Keratinocyte (primary cell): ENCODE measurements around the gene CRAMP1. TPM values are rescaled to one million over a fixed set of nuclear protein-coding genes. Genes with fewer than 3 reads are reported as not detected.

Experiments used
- DNase-seq: peaks from one replicate; pipeline ENCODE4 v3.0.0-alpha.2; 2011; ENCODE audit warnings: low read depth, missing footprints, low spot score
- FAIRE-seq: peaks from 2 replicates; lab custom pipeline; 2011; peaks lifted over from hg19 to GRCh38; lab: Jason Lieb, UNC
- H2AFZ ChIP-seq: 2 replicates; pipeline ENCODE4 v1.6.0; 2012; ENCODE audit warnings: low read length, control low read depth, inconsistent platforms; ENCODE audit not compliant: control insufficient read depth
- H3K27ac ChIP-seq: 2 replicates; pipeline ENCODE4 v1.5.1; 2011; ENCODE audit warnings: low read length; ENCODE audit not compliant: control insufficient read depth, insufficient read depth
- H3K27me3 ChIP-seq: 3 replicates; pipeline ENCODE4 v1.6.0; 2011; ENCODE audit warnings: low read length; ENCODE audit not compliant: control insufficient read depth, insufficient read depth; ENCODE audit errors: extremely low read depth
- H3K36me3 ChIP-seq, 2 experiments: 2 replicates in 1 of 2; 3 replicates in 1 of 2; pipeline ENCODE4 v1.5.1; 2011; ENCODE audit warnings: low read length in 2 of 2, mild to moderate bottlenecking in 1 of 2; ENCODE audit not compliant: control insufficient read depth in 2 of 2, insufficient read depth in 2 of 2; ENCODE audit errors: extremely low read depth in 1 of 2
- H3K4me1 ChIP-seq: 3 replicates; pipeline ENCODE4 v1.5.1; 2011; ENCODE audit warnings: low read length; ENCODE audit not compliant: control insufficient read depth, insufficient read depth; ENCODE audit errors: extremely low read depth
- H3K4me2 ChIP-seq: 3 replicates; pipeline ENCODE4 v1.6.0; 2011; ENCODE audit warnings: low read depth, low read length; ENCODE audit not compliant: control insufficient read depth, insufficient read depth; ENCODE audit errors: extremely low read depth
- H3K4me3 ChIP-seq, 3 experiments: fragments of 200-600 bp in 1 of 3; sonication (generic) in 1 of 3; 2 replicates in 2 of 3; 3 replicates in 1 of 3; pipeline ENCODE4 v1.5.1; 2011 to 2016; ENCODE audit warnings: low read length in 3 of 3, mild to moderate bottlenecking in 3 of 3, control low read depth in 2 of 3, inconsistent platforms in 1 of 3, low read depth in 1 of 3, mixed read lengths in 1 of 3, mixed run types in 1 of 3, moderate library complexity in 1 of 3; ENCODE audit not compliant: control insufficient read depth in 2 of 3, insufficient read depth in 2 of 3; ENCODE audit errors: extremely low read depth in 1 of 3
- H3K79me2 ChIP-seq: 2 replicates; pipeline ENCODE4 v1.6.0; 2012; ENCODE audit warnings: low read length; ENCODE audit not compliant: control insufficient read depth, insufficient read depth
- H3K9ac ChIP-seq: 3 replicates; pipeline ENCODE4 v1.6.0; 2011; ENCODE audit warnings: low read length; ENCODE audit not compliant: control insufficient read depth, insufficient read depth; ENCODE audit errors: extremely low read depth
- H3K9me1 ChIP-seq: 3 replicates; pipeline ENCODE4 v1.6.0; 2011; ENCODE audit warnings: low read length; ENCODE audit not compliant: control insufficient read depth, insufficient read depth; ENCODE audit errors: extremely low read depth
- H3K9me3 ChIP-seq: 2 replicates; pipeline ENCODE4 v1.5.1; 2012; ENCODE audit warnings: low read depth, low read length; ENCODE audit not compliant: control insufficient read depth
- H4K20me1 ChIP-seq: 3 replicates; pipeline ENCODE4 v1.6.0; 2011; ENCODE audit warnings: low read length; ENCODE audit not compliant: control insufficient read depth, insufficient read depth; ENCODE audit errors: extremely low read depth
- EZH2 ChIP-seq: IDR thresholded peaks from one replicate; pipeline ENCODE4 v1.6.1; 2012; ENCODE audit warnings: inconsistent platforms, mild to moderate bottlenecking, low read length, moderate library complexity
- dilution Hi-C: fragments of 300-500 bp; cut with MboI; formaldehyde crosslinking; loops from one replicate; pipeline ENCODE4 v1.7.0; 2020; ENCODE audit warnings: low sequenced_read_pairs; ENCODE audit not compliant: extremely low pct_ligation_motif_present
- polyA plus RNA-seq, 5 experiments: library from polyadenylated mRNA; depleted of rRNA in 3 of 5; stranded (reverse) in 3 of 5; stranded (forward) in 1 of 5; unstranded in 1 of 5; fragments of >200 nt; gene quantifications; 1 replicate in 1 of 5; 2 replicates in 3 of 5; 3 replicates in 1 of 5; pipeline versions ENCODE4 v1.2.1 to v1.2.3, GENCODE V29; 2011 to 2012; ENCODE audit warnings: missing spikeins in 2 of 5, low read depth in 1 of 5, low replicate concordance in 1 of 5
- TF ChIP-seq, protein P1 (sequence below), 3 experiments: IDR thresholded peaks in 1 of 3; conservative IDR thresholded peaks in 1 of 3; optimal IDR thresholded peaks in 1 of 3; 2 replicates in 2 of 3; 3 replicates in 1 of 3; pipeline versions ENCODE3 to v1.5.1; 2011; ENCODE audit warnings: low read length in 3 of 3, mild to moderate bottlenecking in 3 of 3, moderate library complexity in 2 of 3, control low read depth in 1 of 3, inconsistent platforms in 1 of 3; ENCODE audit not compliant: insufficient read depth in 2 of 3; ENCODE audit errors: extremely low read depth in 1 of 3

The CRAMP1 gene
- polyA plus RNA-seq, 1 donor (not counting 4 experiments of a cell fraction or from before 2014, with no cell fraction given) = 6.5 TPM

DNA sequence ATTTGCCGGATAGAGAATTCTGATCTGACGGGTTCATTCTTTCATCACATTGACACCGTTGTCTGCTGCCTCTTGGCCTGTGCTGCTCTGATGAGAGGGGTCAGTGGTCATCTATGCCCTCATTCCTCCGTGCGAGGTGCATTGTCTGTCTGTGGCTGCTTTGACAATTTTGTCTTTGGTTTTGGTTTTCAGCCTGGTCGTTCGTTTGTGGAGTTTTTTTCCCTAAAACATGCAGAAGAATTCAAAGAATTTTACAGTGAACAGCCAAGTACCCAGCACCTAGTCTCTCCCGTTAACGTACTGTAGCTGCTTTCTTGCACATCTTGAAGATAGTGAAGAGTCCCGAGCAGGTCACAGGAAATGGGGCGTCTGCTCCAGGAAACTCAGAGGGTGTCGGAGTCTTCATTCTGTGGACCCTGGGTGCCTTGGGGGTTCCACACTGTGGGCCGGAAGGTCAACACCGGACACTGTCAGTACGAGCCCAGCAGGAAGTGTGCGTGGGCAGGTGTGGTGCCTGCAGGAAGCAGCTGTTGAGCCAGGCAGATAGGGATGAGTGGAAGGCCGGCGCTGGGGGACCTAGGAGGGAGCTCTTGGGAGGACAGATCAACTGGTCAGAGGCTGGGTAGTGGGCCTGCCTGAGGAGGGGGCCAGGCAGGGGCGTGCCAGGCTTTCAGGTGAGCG is 28.2 kb downstream of the CRAMP1 start:
- H3K27ac ChIP-seq = no peak overlapping the region
- peaks cover under 1% of the 10 kb centered on the region for H3K4me1 ChIP-seq
- peaks cover 33 to 34% of the 10 kb centered on the region in 2 experiments for H3K36me3 ChIP-seq
- H2AFZ ChIP-seq = no peak overlapping the region
- FAIRE-seq = no peak
- no peak overlapping the region for H3K4me2 ChIP-seq
- H3K79me2 ChIP-seq = peaks cover 5% of the 10 kb centered on the region
- H3K9ac ChIP-seq = no peak overlapping the region
- no peaks in the 10 kb centered on the region for H3K9me3 ChIP-seq
- H3K27me3 ChIP-seq = no peaks in the 10 kb centered on the region
- dilution Hi-C loops = no loop called here
- no peaks in the 10 kb centered on the region for H3K9me1 ChIP-seq
- TF ChIP-seq EZH2 = no peak
- TF ChIP-seq, protein P1, sequence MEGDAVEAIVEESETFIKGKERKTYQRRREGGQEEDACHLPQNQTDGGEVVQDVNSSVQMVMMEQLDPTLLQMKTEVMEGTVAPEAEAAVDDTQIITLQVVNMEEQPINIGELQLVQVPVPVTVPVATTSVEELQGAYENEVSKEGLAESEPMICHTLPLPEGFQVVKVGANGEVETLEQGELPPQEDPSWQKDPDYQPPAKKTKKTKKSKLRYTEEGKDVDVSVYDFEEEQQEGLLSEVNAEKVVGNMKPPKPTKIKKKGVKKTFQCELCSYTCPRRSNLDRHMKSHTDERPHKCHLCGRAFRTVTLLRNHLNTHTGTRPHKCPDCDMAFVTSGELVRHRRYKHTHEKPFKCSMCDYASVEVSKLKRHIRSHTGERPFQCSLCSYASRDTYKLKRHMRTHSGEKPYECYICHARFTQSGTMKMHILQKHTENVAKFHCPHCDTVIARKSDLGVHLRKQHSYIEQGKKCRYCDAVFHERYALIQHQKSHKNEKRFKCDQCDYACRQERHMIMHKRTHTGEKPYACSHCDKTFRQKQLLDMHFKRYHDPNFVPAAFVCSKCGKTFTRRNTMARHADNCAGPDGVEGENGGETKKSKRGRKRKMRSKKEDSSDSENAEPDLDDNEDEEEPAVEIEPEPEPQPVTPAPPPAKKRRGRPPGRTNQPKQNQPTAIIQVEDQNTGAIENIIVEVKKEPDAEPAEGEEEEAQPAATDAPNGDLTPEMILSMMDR (optimal IDR thresholded peaks at IDR 0.05 in 1 of 3, IDR thresholded peaks at IDR 0.05 in 1 of 3, conservative IDR thresholded peaks at IDR 0.05 in 1 of 3; ENCODE audit: extremely low read depth in 1 of 3, insufficient read depth in 2 of 3, low read length in 3 of 3) = no peak
- no peak for DNase-seq
- H3K4me3 ChIP-seq = no peak overlapping the region
- no peaks in the 10 kb centered on the region for H4K20me1 ChIP-seq

DNA sequence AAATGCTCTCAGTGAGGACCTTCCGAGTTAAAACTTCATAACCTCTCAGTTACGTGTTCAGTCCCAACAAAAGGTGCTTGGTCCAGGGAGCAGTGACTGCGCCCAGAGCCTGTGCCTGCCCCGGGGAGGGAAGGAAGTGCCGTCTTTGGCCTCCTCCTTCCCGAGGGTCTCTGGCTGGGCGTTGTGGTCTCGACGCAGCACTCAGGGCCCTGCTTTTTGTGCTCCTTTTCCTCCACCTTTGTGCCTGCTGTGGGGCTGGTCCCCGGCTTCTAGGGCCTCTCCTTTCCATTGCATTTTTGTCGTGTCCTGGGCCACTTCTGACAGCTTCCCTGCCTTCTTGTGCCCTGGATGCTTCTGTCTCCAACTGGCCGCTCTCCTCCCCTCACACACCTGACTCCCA is 29.1 kb downstream of the CRAMP1 start:
- peaks cover 9% of the 10 kb centered on the region for H3K4me1 ChIP-seq
- DNase-seq (no peak), FAIRE-seq (no peak)
- no peaks in the 10 kb centered on the region for H3K9me1 ChIP-seq
- TF ChIP-seq EZH2 = no peak
- TF ChIP-seq, protein P1 (optimal IDR thresholded peaks at IDR 0.05 in 1 of 3, IDR thresholded peaks at IDR 0.05 in 1 of 3, conservative IDR thresholded peaks at IDR 0.05 in 1 of 3; ENCODE audit: extremely low read depth in 1 of 3, insufficient read depth in 2 of 3, low read length in 3 of 3) = no peak
- dilution Hi-C loops = no loop called here
- H3K27me3 ChIP-seq = no peaks in the 10 kb centered on the region
- peaks cover 4% of the 10 kb centered on the region for H4K20me1 ChIP-seq
- H3K9ac ChIP-seq = no peak overlapping the region
- peaks cover 4% of the 10 kb centered on the region for H3K79me2 ChIP-seq
- no peak overlapping the region for H3K27ac ChIP-seq
- H3K4me2 ChIP-seq = no peak overlapping the region
- H3K9me3 ChIP-seq = no peaks in the 10 kb centered on the region
- no peak overlapping the region for H2AFZ ChIP-seq
- no peak overlapping the region for H3K4me3 ChIP-seq
- H3K36me3 ChIP-seq = peaks cover 34% of the 10 kb centered on the region in 2 experiments
